GM12891 (cell line): ENCODE measurements around the gene RHOBTB3.

Experiments used
- DNase-seq: peaks from one replicate; pipeline ENCODE4 v3.0.0; 2011; ENCODE audit warnings: low spot score; ENCODE audit not compliant: insufficient read length
- FAIRE-seq: peaks from 2 replicates; lab custom pipeline; 2011; peaks lifted over from hg19 to GRCh38; lab: Jason Lieb, UNC
- PAX5 ChIP-seq: IDR thresholded peaks from 2 replicates; pipeline ENCODE4 v1.6.1; 2011; ENCODE audit warnings: low read length, moderate library complexity, mild to moderate bottlenecking; ENCODE audit not compliant: insufficient read depth, severe bottlenecking
- POLR2A ChIP-seq: IDR thresholded peaks from 2 replicates; pipeline ENCODE4 v1.6.1; 2011; ENCODE audit warnings: low read depth, low read length, control low read depth
- POLR2AphosphoS5 ChIP-seq: IDR thresholded peaks from 2 replicates; pipeline ENCODE4 v1.6.1; 2011; ENCODE audit warnings: low read depth, low read length, control low read depth
- POU2F2 ChIP-seq: IDR thresholded peaks from 2 replicates; pipeline ENCODE4 v1.6.1; 2011; ENCODE audit warnings: low read depth, mild to moderate bottlenecking, control low read depth, low read length, moderate library complexity
- SPI1 ChIP-seq: IDR thresholded peaks from 2 replicates; pipeline ENCODE4 v1.6.1; 2011; ENCODE audit warnings: low read depth, low read length, control low read depth
- TAF1 ChIP-seq: IDR thresholded peaks from 2 replicates; pipeline ENCODE4 v1.6.1; 2011; ENCODE audit warnings: low read depth, low read length, control low read depth

The RHOBTB3 gene

GRCh38 chr5:95725071-95725820 is 5.9 kb upstream of the RHOBTB3 start:
- FAIRE-seq, result no peak
- DNase-seq, result no peak
- TF ChIP-seq POU2F2 (no peak), SPI1 (peak; percentile 63)

GRCh38 chr5:95725937-95726810 is 5.0 kb upstream of the RHOBTB3 start:
- DNase-seq (no peak), FAIRE-seq (no peak)
- TF ChIP-seq SPI1 (no peak), TAF1 (no peak), PAX5 (no peak), POLR2A (no peak), POLR2AphosphoS5 (no peak), POU2F2 (no peak)

- TF ChIP-seq SPI1 (peak; percentile 34; the same call in 1 of the 2 replicates), POLR2AphosphoS5 (no peak)
- FAIRE-seq (no peak), DNase-seq (no peak)
Observed at GRCh38 chr5:95726811-95727763, 4.0 kb upstream of the RHOBTB3 start.

- FAIRE-seq (peak; percentile 71), DNase-seq (no peak)
- no peak for TF ChIP-seq POLR2AphosphoS5
- peak; percentile 38; the same call in 1 of the 2 replicates for TF ChIP-seq SPI1
Observed at GRCh38 chr5:95727764-95728191, 3.4 kb upstream of the RHOBTB3 start.

GRCh38 chr5:95728494-95729114 is 2.5 kb upstream of the RHOBTB3 start:
- peak; percentile 25; the same call in 1 of the 2 replicates for TF ChIP-seq POU2F2
- TF ChIP-seq POLR2AphosphoS5, result no peak
- TF ChIP-seq PAX5, result no peak
- FAIRE-seq (peak; percentile 41), DNase-seq (no peak)

- DNase-seq (no peak), FAIRE-seq (no peak)
- no peak for TF ChIP-seq POU2F2
- TF ChIP-seq SPI1, result no peak
- TF ChIP-seq TAF1, result no peak
- no peak for TF ChIP-seq PAX5
- no peak for TF ChIP-seq POLR2AphosphoS5
- no peak for TF ChIP-seq POLR2A
Observed at GRCh38 chr5:95729115-95730010, 1.8 kb upstream of the RHOBTB3 start.

- no peak for DNase-seq
- TF ChIP-seq TAF1 (no peak), SPI1 (no peak), POU2F2 (no peak), POLR2A (no peak), POLR2AphosphoS5 (no peak), PAX5 (no peak)
- FAIRE-seq, result no peak
Observed at GRCh38 chr5:95730011-95730700, 980 bp upstream of the RHOBTB3 start.
